Left kidney (tissue), 2 donors: Measurements from ENCODE around the gene LRCH3. TPM values are rescaled to one million over a fixed set of nuclear protein-coding genes. Genes with fewer than 3 reads are reported as not detected.
A peak's percentile ranks its signal among the peaks of the same experiment; 100 is the strongest.
"Not testable (repeated sequence)": the region's sequence is repeated elsewhere in the genome, so short reads cannot be mapped to it uniquely, and the experiment has no call there.

Source experiments
- DNase-seq: peaks from one replicate; pipeline ENCODE4 v3.0.0-alpha.2; 2013
- polyA plus RNA-seq: library from polyadenylated mRNA; unstranded; fragments of 120-200 nt; gene quantifications from one replicate; pipeline ENCODE4 v1.2.1, GENCODE V29; 2013; ENCODE audit not compliant: insufficient read length

LRCH3 gene
- polyA plus RNA-seq, 1 donor, result 60.8 TPM

DNA sequence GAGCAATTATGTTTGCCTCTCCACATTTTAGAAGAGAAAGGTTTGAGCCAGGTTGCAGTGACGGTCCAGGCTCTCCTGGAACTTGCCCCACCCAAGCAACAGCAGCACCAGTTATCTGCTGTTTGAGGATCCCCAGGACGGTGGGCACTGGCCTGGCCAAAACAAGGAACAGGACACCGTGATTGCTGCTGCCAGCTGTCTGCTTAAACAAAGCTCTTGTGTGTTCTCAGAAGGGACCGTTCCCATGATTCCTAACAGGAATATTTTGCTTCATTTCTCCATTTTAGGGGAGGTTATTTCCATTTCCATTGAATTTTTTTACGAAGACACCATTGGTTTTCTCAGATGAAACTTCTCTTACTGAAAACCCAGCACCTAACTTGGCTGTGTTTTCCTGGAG lies 92.5 kb downstream of the LRCH3 start:
- no peak for DNase-seq

DNA sequence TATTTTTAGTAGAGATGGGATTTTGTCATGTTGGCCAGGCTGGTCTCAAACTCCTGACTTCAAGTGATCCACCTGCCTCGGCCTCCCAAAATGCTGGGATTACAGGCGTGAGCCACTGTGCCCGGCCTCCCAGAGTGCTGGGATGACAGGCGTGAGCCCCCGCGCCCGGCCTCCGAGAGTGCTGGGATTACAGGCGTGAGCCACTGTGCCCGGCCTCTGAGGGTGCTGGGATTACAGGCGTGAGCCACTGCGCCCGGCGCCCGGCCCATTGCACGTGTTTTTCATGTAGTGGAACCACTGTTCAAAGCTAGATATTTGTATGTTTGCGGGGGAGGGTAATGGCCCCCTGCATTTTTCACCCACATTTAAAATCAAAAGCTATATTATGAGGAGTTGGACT lies 93.3 kb downstream of the LRCH3 start:
- not testable (repeated sequence) for DNase-seq

DNA sequence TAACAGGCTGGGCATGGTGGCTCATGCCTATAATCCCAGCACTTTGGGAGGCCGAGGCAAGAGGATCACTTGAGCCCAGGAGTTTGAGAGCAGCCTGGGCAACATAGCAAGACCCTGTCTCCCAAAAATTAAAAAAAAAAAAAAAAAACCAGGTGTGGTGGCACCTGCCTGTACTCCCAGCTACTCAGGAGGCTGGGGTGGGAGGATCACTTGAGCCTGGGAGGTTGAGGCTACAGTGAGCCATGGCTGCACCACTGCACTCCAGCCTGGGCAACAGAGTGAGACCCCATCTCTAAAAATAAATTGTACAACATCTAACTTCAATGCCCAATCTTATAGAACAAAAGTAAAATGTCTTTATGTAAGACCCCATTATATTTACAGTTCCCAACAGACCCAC lies 95.0 kb downstream of the LRCH3 start:
- not testable (repeated sequence) for DNase-seq

DNA sequence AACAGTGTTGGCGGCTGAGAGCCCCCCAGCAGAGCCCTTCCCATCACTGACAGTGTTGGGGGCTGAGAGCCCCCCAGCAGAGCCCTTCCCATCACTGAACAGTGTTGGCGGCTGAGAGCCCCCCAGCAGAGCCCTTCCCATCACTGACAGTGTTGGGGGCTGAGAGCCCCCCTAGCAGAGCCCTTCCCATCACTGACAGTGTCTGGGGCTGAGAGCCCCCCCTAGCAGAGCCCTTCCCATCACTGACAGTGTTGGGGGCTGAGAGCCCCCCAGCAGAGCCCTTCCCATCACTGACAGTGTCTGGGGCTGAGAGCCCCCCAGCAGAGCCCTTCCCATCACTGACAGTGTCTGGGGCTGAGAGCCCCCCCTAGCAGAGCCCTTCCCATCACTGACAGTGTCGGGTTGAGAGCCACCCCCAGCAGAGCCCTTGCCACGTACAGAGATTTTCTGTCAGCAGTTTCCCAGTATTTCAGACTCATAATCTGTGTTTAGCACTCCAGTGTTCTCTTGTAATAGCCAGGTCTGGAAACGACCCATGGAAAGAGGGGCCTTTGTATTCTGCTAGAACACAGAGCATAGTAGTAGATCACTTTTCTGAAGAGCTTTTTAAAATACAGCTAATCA lies 96.5 kb downstream of the LRCH3 start:
- DNase-seq, result not testable (repeated sequence)

DNA sequence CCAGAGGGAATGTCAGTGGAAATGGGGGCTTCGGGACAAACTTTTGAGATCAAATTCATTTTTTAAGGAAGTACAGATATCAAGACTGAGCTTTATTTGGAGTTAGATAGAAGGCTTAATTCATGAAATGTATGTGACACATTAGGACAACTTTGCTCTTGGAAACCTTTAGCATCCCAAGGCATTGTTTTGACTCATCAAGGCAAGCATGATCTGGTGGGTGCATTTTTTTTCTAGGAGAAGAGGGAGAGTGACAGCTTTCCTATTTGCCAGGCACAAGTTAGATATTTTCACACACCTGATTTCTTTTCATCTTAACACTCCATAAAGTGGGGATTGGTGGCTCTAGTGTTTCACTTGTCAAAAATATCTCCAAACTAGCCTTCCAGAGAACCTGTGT lies 97.5 kb downstream of the LRCH3 start:
- no peak for DNase-seq

DNA sequence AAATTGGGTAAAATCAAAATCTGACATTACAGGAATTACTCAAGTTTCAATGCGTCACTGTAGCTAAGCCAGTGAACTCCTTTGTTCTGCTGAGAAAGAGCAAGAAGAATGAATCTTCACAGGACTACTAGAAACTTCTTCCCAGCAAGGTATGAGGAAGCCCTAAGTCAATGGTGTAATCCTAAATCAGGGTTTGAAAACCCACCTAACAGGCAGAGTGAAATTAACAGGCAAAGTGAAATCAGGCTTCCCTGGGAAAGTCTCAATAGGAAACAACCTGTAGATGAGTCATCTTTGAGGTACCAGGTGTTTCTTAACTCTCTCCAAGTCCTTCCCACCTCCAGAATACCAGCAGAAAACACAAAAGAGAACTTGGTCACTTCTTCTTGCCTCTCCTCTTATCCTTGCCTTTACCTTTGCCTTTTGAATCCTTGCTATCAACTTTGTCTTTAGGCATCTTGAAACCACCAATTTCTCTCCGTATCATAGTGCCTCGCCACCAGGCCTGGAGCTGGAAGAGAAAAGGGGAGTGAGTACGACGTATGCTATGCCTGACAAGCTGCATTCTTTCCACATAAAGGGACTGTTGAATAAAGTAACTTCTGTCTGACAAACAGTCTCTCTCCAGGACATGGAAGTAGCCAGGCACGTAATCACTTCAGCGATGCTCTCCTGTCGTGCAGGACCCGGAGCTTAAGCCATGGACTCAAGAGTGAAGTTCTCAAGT lies 98.3 kb downstream of the LRCH3 start:
- no peak for DNase-seq

DNA sequence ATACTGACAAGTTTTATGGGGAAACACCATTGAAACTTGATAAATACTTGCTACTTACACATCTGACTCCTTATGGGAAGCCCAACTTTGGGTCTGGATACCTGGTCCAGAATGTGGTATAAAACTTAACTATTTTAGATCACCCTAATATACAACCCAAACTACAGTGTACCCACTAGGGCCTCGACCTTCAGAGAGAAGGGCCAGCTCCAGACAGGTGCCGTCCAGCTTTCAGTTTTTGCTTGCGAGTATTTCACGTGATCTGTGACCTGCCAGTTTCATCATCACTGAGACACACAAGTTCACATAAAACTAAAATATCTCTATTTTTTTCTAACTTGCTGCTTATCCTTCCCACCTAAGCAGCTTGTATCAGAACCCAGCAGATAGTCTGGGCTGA lies 99.6 kb downstream of the LRCH3 start:
- DNase-seq, result no peak

DNA sequence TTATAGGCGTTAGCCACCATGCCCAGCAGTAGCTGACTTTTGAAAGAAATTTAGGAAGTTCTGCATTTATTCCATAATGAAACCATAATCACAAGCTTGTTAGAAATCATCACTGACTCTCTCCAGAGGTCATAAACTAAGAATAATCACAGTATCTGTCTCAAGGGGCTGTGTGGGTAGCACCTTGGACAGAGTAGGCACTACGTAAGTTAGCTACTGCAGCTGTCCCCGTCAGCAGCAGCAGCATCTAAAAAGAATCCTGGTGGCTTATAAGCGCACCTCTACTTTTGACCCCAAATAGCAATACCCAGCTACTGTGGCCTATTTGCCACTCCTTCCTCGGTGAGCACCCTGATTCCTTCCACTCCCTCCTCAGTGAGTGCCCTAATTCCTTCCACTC lies 101.1 kb downstream of the LRCH3 start:
- DNase-seq, result no peak

DNA sequence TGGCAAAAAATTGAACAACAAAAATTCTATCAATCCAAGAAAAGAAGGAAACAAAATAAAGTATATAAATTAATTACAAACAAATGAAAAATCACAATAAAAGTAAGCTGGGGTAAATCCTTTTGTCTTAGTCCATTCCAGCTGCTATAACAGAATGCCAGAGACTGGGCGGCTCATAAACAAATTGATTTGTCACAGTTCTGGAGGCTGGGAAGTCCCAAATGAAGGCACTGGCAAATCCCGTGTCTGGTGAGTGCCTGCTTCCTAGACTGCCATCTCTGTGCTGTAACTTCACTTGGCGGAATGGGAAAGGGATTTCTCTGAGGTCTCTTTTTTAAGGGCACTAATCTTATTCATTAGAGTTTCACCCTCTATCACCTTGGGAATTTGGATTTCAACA lies 105.4 kb downstream of the LRCH3 start:
- DNase-seq, result no peak

DNA sequence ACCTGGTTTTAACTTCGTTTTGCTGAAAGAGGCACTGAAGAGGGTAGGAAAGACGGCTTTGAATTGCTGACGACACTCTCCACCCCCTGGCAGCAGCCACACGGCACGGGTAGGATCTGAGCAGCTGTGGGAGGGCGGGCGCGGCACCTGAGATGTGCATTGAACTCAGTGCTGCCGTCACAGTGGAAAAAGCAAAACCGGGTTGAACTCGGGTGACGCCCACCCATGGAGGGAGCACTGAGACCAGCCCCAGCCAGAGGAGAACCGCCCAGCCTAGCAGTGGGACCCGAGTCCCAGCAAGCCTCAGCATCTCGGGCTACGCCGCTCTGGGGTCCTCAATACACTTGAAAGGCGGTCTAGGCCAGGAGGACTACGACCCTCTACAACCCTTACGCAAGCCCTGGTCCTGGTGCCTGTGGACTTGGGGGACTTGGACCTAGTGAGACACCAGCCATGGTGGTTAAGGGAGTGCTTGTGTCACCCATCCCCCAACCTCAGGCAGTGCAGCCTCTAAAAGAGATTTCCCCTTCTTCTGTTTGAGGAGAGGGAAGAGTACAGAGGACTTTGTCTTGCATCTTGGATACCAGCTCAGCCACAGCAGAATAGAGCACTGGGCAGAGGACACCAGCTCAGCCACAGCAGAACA lies 108.9 kb downstream of the LRCH3 start:
- DNase-seq, result no peak

DNA sequence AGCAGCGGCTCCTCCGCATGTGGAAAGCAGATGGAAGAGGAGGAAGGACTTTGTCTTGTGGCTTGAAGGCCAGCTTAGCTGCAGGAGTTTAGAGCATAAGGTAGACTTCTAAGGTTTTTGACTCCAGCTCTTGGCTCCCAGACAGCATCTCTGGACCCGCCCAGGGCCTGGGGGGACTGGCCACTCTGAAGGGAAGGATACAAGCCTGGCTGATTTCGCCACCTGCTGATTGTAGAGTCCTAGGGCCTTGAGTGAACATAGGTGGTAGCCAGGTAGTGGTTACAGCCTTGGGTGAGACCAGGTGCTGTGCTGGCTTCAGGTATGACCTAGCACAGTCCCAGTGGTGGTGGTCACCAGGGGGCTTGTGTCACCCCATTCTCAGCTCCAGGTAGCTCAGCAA lies 110.6 kb downstream of the LRCH3 start:
- DNase-seq, result no peak

DNA sequence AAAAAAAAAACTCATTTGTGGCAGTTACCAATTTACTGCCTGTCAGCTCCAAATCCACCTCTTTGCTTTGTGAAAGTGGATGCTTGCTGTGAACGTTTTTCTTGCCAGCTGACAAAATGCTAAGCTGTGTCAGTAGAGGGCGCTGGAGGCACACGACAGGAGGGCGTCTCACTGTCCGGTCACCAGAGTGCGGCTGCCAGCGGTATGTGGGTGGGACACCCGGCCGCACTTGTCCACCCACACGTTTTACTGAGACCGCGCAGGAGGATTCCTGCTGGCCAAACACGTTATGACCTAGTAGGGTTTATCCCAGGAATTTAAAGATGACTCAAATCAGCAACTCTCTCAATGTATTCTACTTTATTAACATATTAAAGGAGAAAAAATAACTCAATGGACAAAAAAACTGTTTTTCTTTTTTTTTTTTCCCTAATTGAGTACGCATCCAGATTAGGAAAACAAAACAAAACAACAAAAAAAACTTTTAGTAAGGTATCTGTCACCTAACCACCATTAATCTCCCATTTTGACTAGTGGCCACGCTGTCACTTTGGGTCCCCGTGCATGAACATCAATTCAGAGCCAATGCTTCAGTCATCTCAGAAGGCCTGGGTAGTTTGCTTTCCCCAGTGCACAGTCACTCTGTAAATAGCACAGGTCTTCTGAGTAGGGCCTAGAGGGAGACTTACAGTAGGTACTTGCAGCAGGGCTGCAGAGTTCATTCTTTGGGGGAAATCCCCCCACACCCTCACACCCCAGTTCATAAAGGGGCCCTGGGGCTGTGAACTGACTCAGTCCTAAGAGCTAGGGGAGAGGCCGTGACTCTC lies 115.2 kb downstream of the LRCH3 start:
- DNase-seq, result peak; percentile 86

DNA sequence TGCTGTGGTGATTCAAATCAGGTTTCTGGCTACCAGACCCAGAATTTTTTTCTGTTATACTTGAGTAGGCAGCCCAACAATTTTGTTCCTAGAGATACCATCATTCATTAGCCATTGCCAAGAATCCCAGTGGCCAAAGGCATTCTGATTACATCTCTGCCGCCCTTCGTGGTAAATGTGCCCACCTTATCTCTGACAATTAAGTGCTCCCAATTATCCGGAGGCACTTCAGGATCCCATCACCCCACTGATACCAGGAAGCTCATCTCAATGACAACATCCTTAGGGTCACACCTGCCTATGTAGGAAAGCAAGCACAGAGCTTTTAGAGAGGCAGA lies 115.8 kb downstream of the LRCH3 start:
- DNase-seq, result no peak

DNA sequence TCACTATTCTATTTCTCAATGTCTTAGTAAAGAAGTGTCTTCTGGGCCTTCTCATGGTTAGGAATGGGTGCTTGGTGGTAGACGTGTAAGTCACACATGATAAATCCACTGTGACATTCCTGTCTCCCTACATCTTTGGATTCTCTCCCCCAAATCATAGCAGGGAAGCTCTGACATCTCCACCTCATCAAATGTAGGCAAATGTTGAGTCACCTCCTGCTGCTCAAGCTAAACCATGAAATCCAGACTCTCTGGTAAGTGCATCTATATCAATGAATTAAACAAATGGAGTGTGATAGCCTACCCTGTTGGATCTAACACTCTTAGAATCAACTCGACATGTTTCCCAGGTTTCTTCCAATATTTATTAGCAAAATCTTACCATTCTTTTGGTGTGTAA lies 116.1 kb downstream of the LRCH3 start:
- DNase-seq, result no peak

DNA sequence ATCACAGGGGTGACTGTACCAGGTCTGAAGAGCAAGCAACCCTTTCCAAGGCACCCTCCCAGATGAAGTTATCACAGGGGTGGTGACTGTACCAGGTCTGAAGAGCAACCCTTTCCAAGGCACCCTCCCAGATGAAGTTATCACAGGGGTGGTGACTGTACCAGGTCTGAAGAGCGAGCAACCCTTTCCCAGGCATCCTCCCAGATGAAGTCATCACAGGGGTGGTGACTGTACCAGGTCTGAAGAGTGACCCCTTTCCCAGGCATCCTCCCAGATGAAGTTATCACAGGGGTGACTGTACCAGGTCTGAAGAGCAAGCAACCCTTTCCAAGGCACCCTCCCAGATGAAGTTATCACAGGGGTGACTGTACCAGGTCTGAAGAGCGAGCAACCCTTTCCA lies 117.5 kb downstream of the LRCH3 start:
- not testable (repeated sequence) for DNase-seq

DNA sequence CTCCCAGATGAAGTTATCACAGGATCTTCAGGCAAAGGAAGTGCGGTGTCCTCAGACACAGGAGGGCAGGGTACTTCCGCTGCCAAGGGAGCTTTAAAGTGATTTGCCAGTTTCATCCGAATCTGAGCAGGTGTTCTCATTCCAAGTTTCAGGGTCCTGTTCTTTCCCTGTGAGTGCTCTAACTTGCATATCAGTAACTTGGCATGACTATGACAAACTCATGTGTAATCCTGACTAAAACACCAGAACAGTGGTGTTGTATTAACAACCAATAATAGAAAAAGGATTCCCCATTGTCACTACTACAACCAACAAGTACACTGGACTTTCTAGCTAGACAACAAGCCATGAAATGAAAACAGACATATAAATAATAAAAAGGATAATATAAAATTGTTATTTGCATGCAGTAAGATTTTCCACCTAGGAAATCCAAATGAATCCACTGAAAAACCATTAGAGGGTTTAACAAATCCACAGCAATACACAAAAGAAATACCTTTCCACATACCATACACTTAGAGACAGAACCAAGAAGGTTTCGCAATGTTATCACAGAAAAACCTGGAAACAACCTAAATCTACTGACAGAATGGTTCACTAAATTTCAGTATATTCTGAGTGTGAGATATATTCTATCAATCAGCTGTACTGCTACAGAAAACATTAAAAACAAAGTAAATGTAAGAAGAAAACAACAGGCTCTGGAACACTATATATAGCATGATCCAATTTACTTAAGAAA lies 118.1 kb downstream of the LRCH3 start:
- no peak for DNase-seq

DNA sequence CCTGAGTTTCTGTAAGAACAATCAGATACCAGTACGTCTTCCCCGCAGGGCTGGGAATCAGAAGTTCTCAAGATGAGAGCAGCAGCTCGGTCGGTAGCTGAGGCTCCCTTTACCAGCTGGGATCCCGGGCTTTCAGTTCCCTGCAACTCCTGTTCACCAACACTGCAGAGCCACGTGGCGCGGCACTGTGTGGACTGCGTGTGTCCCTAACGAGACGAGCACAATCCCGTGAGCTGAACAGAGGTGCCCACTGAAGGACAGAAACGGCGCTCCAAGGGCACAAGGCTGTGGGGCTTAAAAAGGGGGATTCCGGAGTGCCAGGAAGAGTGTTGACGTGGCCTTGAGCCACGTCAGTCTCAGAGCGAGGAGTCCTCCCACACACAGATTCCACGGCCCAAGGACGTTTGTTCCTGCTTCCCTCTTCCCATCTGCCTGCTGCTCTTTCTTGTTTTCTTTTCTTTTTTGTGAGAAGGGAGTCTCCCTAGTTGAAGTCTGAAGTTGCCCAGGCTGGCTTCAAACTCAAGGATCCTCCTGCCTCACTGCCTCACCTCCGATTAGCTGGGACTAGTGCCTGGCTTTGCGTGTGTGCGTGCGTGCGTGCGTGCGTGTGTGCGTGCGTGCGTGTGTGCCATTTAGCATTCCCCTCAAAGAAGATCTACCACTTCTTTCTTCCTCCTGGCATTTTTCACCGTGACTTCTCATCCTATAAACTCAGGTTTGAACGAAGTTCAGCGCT lies 121.9 kb downstream of the LRCH3 start:
- DNase-seq, result no peak

DNA sequence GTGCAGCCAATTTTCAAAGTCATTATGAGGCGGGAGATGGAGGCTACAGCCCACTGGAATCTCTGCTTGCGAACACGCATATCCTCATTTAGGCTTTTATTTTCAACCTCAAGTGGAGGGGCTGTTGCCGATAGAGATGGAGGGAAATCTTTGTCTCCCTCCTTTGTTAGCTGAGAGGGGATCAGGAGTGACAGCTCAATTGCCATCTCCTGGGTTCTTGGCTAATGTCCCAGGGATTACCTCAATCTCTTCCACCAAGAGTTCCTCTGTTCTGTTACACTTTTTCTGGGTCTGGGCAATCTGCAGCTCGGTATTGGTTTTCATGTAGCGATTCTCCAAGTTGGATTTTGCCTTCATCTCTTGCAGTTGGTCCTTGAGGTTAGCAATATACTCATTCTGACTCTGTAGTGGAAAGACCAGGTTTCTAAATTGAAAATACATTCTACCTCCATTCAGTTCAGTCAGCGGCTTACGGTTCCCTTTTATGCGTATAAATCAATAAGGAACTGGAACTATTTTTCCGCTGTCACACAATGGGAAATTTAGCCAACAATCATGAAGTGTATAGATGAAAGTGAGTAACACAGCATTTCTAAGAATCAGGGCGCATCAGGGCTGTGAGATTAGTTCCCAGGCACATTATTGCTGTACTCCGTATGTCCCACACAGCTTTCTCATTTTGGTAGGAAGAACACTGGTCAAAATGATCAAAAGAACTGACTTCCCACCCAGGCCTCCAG lies 122.8 kb downstream of the LRCH3 start:
- no peak for DNase-seq

DNA sequence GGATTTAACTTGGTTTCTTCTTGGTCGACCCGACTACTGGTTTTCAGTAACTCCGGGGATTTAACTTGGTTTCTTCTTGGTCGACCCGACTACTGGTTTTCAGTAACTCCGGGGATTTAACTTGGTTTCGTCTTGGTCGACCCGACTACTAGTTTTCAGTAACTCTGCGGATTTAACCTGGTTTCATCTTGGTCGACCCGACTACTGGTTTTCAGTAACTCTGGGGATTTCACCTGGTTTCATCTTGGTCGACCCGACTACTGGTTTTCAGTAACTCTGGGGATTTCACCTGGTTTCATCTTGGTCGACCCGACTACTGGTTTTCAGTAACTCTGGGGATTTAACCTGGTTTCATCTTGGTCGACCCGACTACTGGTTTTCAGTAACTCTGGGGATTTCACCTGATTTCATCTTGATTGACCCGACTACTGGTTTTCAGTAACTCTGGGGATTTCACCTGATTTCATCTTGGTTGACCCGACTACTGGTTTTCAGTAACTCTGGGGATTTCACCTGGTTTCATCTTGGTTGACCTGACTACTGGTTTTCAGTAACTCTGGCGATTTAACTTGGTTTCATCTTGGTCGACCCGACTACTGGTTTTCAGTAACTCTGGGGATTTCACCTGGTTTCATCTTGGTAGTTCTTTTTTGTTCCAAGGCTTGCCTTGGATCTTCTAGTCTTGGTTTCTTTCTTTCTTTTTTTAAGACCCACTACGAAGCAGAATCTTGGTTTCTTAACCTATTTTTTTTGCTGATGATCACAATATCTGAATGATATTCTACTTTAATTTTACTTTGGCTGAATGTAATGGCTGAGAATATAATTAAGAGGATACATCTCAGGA lies 130.6 kb downstream of the LRCH3 start:
- DNase-seq, result not testable (repeated sequence)

DNA sequence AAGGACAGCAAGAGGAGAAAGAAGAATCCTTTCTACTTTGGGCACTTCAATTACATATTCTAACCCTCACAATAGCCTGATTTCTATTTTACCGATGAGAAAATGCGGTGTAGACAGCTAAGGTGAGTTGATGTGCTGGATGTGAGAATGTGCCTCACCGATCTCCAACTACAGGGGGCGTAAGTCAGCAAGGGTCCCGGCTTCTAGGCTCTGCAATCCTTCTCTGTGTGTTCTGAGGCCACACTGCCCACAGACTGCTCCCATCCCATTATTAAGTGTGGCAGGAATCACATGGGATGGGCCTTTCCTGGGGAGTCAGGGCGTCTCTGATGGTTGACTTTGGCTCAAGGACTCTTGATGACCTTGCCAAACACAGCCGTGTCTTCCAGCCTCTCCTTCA lies 135.4 kb downstream of the LRCH3 start:
- no peak for DNase-seq
